Gastroesophageal sphincter (tissue), 3 donors: Measurements from ENCODE around the gene TRIP12.

Experiments used
- POLR2A ChIP-seq, 2 donors: fragments of 450-650 bp; IDR thresholded peaks; one replicate each; pipeline ENCODE4 v1.6.1; 2017; ENCODE audit warnings: antibody characterized with exemption in 2 of 2, mild to moderate bottlenecking in 2 of 2, moderate library complexity in 1 of 2
- POLR2AphosphoS5 ChIP-seq: sonication (generic); formaldehyde crosslinking; IDR thresholded peaks from one replicate; pipeline ENCODE4 v1.6.1; 2017; ENCODE audit warnings: antibody characterized with exemption
- TF ChIP-seq, protein P1 (sequence below), 4 experiments: fragments of 200-600 bp in 2 of 4; fragments of 450-650 bp in 2 of 4; sonication (generic) in 1 of 4; IDR thresholded peaks; one replicate each; pipeline ENCODE4 v1.5.1; 2017 to 2019; ENCODE audit warnings: antibody characterized with exemption in 4 of 4, mild to moderate bottlenecking in 2 of 4, moderate library complexity in 2 of 4

DNA sequence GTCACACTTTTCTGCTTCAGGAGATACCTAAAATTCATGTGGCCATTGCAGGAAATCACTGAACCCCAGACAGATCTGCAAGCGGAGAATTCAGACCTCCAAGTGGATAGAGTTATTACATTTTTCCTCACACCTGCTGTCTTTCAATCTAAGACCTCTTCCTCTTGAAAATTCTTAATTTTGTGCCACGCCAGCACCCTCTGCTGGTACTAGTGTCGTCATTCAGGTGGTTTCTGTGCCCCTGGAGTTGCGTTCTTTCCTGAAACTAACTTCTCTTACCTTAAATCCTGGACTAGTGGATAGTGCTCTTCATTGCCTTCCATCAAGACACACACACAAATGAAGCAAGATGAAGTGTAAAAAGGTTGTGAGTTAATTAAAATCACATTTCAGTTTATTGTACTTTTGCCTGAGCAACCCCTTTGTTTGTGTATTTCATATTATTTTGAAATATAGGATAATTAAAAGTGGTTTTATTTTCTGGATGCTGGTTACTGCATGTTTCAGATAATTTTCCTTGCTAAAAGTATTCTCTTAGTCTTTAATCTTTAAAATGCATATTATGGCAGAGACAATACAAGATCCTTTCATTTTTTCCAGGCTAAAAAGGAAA is 205.8 kb downstream of the TRIP12 start:
- TF ChIP-seq, protein P1, sequence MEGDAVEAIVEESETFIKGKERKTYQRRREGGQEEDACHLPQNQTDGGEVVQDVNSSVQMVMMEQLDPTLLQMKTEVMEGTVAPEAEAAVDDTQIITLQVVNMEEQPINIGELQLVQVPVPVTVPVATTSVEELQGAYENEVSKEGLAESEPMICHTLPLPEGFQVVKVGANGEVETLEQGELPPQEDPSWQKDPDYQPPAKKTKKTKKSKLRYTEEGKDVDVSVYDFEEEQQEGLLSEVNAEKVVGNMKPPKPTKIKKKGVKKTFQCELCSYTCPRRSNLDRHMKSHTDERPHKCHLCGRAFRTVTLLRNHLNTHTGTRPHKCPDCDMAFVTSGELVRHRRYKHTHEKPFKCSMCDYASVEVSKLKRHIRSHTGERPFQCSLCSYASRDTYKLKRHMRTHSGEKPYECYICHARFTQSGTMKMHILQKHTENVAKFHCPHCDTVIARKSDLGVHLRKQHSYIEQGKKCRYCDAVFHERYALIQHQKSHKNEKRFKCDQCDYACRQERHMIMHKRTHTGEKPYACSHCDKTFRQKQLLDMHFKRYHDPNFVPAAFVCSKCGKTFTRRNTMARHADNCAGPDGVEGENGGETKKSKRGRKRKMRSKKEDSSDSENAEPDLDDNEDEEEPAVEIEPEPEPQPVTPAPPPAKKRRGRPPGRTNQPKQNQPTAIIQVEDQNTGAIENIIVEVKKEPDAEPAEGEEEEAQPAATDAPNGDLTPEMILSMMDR (IDR thresholded peaks at IDR 0.05) = no peak
- no peak for TF ChIP-seq POLR2A (IDR thresholded peaks at IDR 0.05)
- no peak for TF ChIP-seq POLR2AphosphoS5
